DND-41 (cell line): Measurements from ENCODE around the gene ESR1.

Source experiments
- ATAC-seq: fragments of 200-7000 bp; cut with Tn5 transposase; 3 replicates; pipeline ENCODE4 v1.9.1; 2021; ENCODE audit warnings: low read depth; ENCODE audit not compliant: insufficient read depth
- DNase-seq: peaks from one replicate; pipeline ENCODE4 v3.0.0-alpha.2; 2020
- H2AFZ ChIP-seq: 2 replicates; pipeline ENCODE4 v1.6.0; 2012; ENCODE audit warnings: low read depth, low read length
- H3K27ac ChIP-seq: 2 replicates; pipeline ENCODE4 v1.5.1; 2012; ENCODE audit warnings: low read length, inconsistent platforms
- H3K27me3 ChIP-seq: fragments of 200-600 bp; sonication (generic); 2 replicates; pipeline ENCODE4 v1.6.0; 2012; ENCODE audit warnings: low read length, mild to moderate bottlenecking, inconsistent platforms; ENCODE audit not compliant: insufficient read depth, poor library complexity
- H3K36me3 ChIP-seq: 2 replicates; pipeline ENCODE4 v1.5.1; 2012; ENCODE audit warnings: low read length, inconsistent platforms; ENCODE audit not compliant: insufficient read depth
- H3K4me1 ChIP-seq: 2 replicates; pipeline ENCODE4 v1.5.1; 2012; ENCODE audit warnings: mild to moderate bottlenecking, low read length; ENCODE audit not compliant: insufficient read depth
- H3K4me2 ChIP-seq: 2 replicates; pipeline ENCODE4 v1.6.0; 2012; ENCODE audit warnings: mild to moderate bottlenecking, moderate library complexity, low read length, inconsistent platforms; ENCODE audit not compliant: insufficient read depth
- H3K4me3 ChIP-seq, 2 experiments: fragments of 200-600 bp in 1 of 2; shearing (Covaris generic) in 1 of 2; 2 replicates each; pipeline ENCODE4 v1.5.1; 2012 to 2016; ENCODE audit warnings: inconsistent platforms in 2 of 2, low read length in 2 of 2, mild to moderate bottlenecking in 2 of 2, low read depth in 1 of 2, moderate library complexity in 1 of 2
- H3K79me2 ChIP-seq: 2 replicates; pipeline ENCODE4 v1.6.0; 2012; ENCODE audit warnings: low read length, inconsistent platforms; ENCODE audit not compliant: insufficient read depth
- H3K9ac ChIP-seq: 2 replicates; pipeline ENCODE4 v1.6.0; 2012; ENCODE audit warnings: low read depth, mild to moderate bottlenecking, inconsistent platforms, low read length, moderate library complexity
- H3K9me3 ChIP-seq: 2 replicates; pipeline ENCODE4 v1.5.1; 2012; ENCODE audit warnings: low read length, moderate library complexity, mild to moderate bottlenecking, inconsistent platforms; ENCODE audit not compliant: insufficient read depth, severe bottlenecking
- H4K20me1 ChIP-seq: 2 replicates; pipeline ENCODE4 v1.6.0; 2012; ENCODE audit warnings: low read length; ENCODE audit not compliant: insufficient read depth
- EZH2 ChIP-seq: IDR thresholded peaks from 3 replicates; pipeline ENCODE4 v1.6.1; 2012; ENCODE audit warnings: borderline replicate concordance, low read depth, mild to moderate bottlenecking, moderate library complexity, low read length, inconsistent platforms; ENCODE audit not compliant: severe bottlenecking
- TF ChIP-seq, protein P1 (sequence below): IDR thresholded peaks from 2 replicates; pipeline ENCODE4 v1.5.1; 2012; ENCODE audit warnings: borderline replicate concordance, low read length, moderate library complexity, mild to moderate bottlenecking; ENCODE audit not compliant: poor library complexity, severe bottlenecking; ENCODE audit errors: extremely low read depth

Gene ESR1

DNA sequence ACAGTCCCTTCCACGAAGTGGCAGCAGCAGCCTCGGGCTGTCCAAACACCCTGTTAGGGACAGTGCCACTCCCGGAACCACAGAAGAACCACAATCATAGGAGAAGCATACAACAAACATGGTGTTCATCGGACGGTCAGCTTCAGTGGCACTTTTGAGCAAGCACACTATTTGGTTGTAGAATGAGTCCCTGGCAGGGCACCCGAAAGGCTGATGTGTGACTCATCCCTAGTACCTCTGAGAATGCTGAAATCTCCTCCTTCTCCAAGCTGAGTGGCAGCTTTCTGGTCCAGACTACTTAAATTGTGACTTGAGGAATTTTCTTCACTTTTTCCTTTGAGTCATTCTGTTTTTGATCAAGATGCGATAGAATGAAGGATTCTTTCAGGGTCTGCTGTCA, 282.5 kb downstream of the ESR1 start:
- Histone ChIP-seq H3K79me2 (no peaks in the 10 kb centered on the region), H4K20me1 (no peaks in the 10 kb centered on the region), H2AFZ (no peak overlapping the region), H3K9me3 (no peaks in the 10 kb centered on the region), H3K4me1 (no peaks in the 10 kb centered on the region), H3K27ac (no peak overlapping the region), H3K4me2 (no peak overlapping the region), H3K4me3 (no peak overlapping the region), H3K27me3 (no peaks in the 10 kb centered on the region), H3K9ac (no peak overlapping the region), H3K36me3 (no peaks in the 10 kb centered on the region)
- TF ChIP-seq EZH2, result no peak
- TF ChIP-seq, protein P1, sequence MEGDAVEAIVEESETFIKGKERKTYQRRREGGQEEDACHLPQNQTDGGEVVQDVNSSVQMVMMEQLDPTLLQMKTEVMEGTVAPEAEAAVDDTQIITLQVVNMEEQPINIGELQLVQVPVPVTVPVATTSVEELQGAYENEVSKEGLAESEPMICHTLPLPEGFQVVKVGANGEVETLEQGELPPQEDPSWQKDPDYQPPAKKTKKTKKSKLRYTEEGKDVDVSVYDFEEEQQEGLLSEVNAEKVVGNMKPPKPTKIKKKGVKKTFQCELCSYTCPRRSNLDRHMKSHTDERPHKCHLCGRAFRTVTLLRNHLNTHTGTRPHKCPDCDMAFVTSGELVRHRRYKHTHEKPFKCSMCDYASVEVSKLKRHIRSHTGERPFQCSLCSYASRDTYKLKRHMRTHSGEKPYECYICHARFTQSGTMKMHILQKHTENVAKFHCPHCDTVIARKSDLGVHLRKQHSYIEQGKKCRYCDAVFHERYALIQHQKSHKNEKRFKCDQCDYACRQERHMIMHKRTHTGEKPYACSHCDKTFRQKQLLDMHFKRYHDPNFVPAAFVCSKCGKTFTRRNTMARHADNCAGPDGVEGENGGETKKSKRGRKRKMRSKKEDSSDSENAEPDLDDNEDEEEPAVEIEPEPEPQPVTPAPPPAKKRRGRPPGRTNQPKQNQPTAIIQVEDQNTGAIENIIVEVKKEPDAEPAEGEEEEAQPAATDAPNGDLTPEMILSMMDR, result no peak
- DNase-seq, result no peak
- ATAC-seq, result no peak

GRCh38 chr6:152091201-152091600, 283.7 kb downstream of the ESR1 start:
- TF ChIP-seq, protein P1, result no peak
- no peak for TF ChIP-seq EZH2

DNA sequence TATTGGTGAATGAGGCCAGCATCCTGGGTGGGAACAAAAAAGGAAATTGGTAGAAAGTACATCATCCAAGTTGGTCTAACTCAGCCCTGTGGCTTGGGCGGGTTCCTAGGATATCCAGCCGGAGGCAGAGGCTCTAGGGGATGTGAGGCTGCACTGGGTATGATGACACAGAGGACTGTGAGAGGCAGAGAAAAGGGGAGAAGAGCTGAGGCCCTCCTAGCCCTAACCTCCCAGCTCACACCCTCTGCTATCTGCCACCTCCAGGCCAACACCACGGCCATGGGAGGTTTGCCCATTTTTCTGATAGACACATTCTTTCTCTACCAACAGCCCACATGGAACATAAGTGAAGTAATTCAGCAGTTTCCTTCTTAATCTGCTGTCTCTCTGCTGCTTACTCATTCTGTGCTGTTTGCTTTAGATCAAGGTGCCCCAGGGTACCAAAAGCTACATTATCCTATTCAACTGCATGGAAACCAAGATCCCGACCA, 284.4 kb downstream of the ESR1 start:
- no peak for DNase-seq
- no peaks in the 10 kb centered on the region for H3K9me3 ChIP-seq
- H3K27ac ChIP-seq, result no peak overlapping the region
- no peaks in the 10 kb centered on the region for H3K27me3 ChIP-seq
- no peaks in the 10 kb centered on the region for H3K36me3 ChIP-seq
- H3K79me2 ChIP-seq, result no peaks in the 10 kb centered on the region
- no peaks in the 10 kb centered on the region for H3K4me1 ChIP-seq
- no peak overlapping the region for H2AFZ ChIP-seq
- no peak overlapping the region for H3K9ac ChIP-seq
- TF ChIP-seq EZH2, result no peak
- TF ChIP-seq, protein P1, result no peak
- no peak overlapping the region for H3K4me2 ChIP-seq
- ATAC-seq, result no peak
- H3K4me3 ChIP-seq, result no peak overlapping the region
- no peaks in the 10 kb centered on the region for H4K20me1 ChIP-seq

More at GRCh38 chr6:152091201-152091600, 283.7 kb downstream of the ESR1 start:
- no peaks in the 10 kb centered on the region for H3K36me3 ChIP-seq
- no peak for DNase-seq
- H3K27me3 ChIP-seq, result no peaks in the 10 kb centered on the region
- no peak overlapping the region for H2AFZ ChIP-seq
- H3K27ac ChIP-seq, result no peak overlapping the region
- no peaks in the 10 kb centered on the region for H3K4me1 ChIP-seq
- H3K9me3 ChIP-seq, result no peaks in the 10 kb centered on the region
- no peaks in the 10 kb centered on the region for H3K79me2 ChIP-seq
- ATAC-seq, result no peak
- H3K4me3 ChIP-seq, result no peak overlapping the region
- H3K9ac ChIP-seq, result no peak overlapping the region
- H4K20me1 ChIP-seq, result no peaks in the 10 kb centered on the region
- no peak overlapping the region for H3K4me2 ChIP-seq

- Histone ChIP-seq H3K4me2 (no peak overlapping the region), H2AFZ (no peak overlapping the region), H3K4me3 (no peak overlapping the region), H3K27ac (no peak overlapping the region), H3K9me3 (no peaks in the 10 kb centered on the region), H3K79me2 (no peaks in the 10 kb centered on the region), H3K4me1 (no peaks in the 10 kb centered on the region), H3K9ac (no peak overlapping the region), H3K36me3 (no peaks in the 10 kb centered on the region), H4K20me1 (no peaks in the 10 kb centered on the region), H3K27me3 (no peaks in the 10 kb centered on the region)
- TF ChIP-seq EZH2, result no peak
- TF ChIP-seq, protein P1, result no peak
- DNase-seq (no peak), ATAC-seq (no peak)
Measured at GRCh38 chr6:152093711-152094110, 286.2 kb downstream of the ESR1 start.
